MG63 (cell line): ENCODE results near the gene NEURL2. TPM values are rescaled to one million over a fixed set of nuclear protein-coding genes. Genes with fewer than 3 reads are reported as not detected.
"Not testable (repeated sequence)": the region's sequence is repeated elsewhere in the genome, so short reads cannot be mapped to it uniquely, and the experiment has no call there.

ENCODE experiments used
- DNase-seq: peaks from one replicate; pipeline ENCODE4 v3.0.0-alpha.2; 2020
- H3K27me3 ChIP-seq: fragments of 250-450 bp; sonication (Bioruptor Pico); 2 replicates; pipeline ENCODE4 v1.5.1; 2020; ENCODE audit warnings: mild to moderate bottlenecking, moderate library complexity
- H3K36me3 ChIP-seq: fragments of 250-450 bp; sonication (Bioruptor Pico); 2 replicates; pipeline ENCODE4 v1.5.1; 2020; ENCODE audit warnings: mild to moderate bottlenecking, moderate library complexity
- H3K4me3 ChIP-seq: fragments of 250-450 bp; sonication (Bioruptor Pico); 2 replicates; pipeline ENCODE4 v1.5.1; 2020; ENCODE audit warnings: mild to moderate bottlenecking, moderate library complexity
- H3K9me3 ChIP-seq: fragments of 250-450 bp; sonication (Bioruptor Pico); 2 replicates; pipeline ENCODE4 v1.5.1; 2020; ENCODE audit warnings: mild to moderate bottlenecking, moderate library complexity
- total RNA-seq: library from RNA; depleted of rRNA; stranded (reverse); fragments of >200 nt; shearing (Covaris generic); gene quantifications from 2 replicates; pipeline ENCODE4 v1.2.3, GENCODE V29; 2014; ENCODE audit warnings: low replicate concordance; rRNA removed

NEURL2 gene, protein sequence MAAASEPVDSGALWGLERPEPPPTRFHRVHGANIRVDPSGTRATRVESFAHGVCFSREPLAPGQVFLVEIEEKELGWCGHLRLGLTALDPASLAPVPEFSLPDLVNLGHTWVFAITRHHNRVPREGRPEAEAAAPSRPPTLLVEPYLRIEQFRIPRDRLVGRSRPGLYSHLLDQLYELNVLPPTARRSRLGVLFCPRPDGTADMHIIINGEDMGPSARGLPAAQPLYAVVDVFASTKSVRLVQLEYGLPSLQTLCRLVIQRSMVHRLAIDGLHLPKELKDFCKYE
- 0.39 TPM in 1 of 2 replicates, not detected in the other for total RNA-seq

GRCh38 chr20:45890985-45891983 is at the start of gene NEURL2, which contains the start of gene CTSA:
NEURL2 (minus strand) TSS chr20:45891208; CDS start chr20:45890991, 217 bp downstream.
CTSA (plus strand) TSS chr20:45891335; CDS start chr20:45891569, 234 bp downstream.
- DNase-seq: peak; percentile 92

DNA sequence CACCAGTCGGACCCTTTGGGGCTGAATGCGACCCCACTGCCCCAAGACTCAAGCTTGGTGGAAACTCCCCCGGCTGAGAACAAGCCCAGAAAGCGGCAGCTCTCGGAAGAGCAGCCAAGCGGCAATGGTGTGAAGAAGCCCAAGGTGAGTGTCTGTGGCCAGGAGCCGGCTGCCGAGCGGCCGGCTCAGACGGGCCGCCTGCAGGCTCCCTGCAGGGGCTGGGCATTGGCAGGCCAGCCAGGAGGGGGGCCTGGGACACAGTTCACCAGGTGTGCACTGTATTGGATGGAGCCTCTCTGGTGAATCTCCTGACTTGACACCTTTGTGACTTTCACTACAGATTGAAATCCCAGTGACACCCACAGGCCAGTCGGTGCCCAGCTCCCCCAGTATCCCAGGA is 49.5 kb upstream of the NEURL2 start:
- no peaks in the 10 kb centered on the region for H3K27me3 ChIP-seq

More at GRCh38 chr20:45890985-45891983, at the start of gene NEURL2, which contains the start of gene CTSA:
- Histone ChIP-seq H3K9me3 (no peaks in the 10 kb centered on the region), H3K27me3 (no peaks in the 10 kb centered on the region), H3K36me3 (peaks cover 17% of the 10 kb centered on the region), H3K4me3 (peak within 1 kb of the TSS; percentile 92)

DNA sequence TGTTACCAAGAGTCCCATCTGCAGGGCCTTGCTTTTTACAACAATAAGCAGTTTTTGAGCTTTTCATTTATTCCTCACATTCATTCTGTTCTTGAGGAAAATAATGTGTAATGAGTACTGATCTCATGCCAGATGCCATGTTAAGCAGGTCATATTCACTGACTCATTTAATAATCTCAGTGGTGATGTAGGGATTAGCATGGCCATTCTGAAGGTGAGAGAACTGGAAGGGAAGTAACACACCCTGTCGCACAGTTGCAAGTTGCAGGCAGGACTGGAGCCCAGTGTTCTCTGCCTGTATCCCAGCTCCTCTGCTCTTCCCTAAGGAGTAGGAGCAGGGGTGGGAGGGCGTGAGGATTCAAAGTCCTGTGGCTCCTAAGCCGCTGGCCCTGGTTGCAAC is 49.0 kb upstream of the NEURL2 start:
- no peak overlapping the region for H3K4me3 ChIP-seq
- no peaks in the 10 kb centered on the region for H3K9me3 ChIP-seq
- no peak for DNase-seq
- H3K36me3 ChIP-seq: peaks cover 67% of the 10 kb centered on the region
- no peaks in the 10 kb centered on the region for H3K27me3 ChIP-seq

More for the DNA sequence above, 49.5 kb upstream of the NEURL2 start:
- H3K36me3 ChIP-seq: peaks cover 71% of the 10 kb centered on the region
- H3K9me3 ChIP-seq: no peaks in the 10 kb centered on the region
- no peak for DNase-seq
- no peak overlapping the region for H3K4me3 ChIP-seq

- H3K27me3 ChIP-seq: no peaks in the 10 kb centered on the region
- H3K9me3 ChIP-seq: no peaks in the 10 kb centered on the region
- peaks cover 60% of the 10 kb centered on the region for H3K36me3 ChIP-seq
- no peak overlapping the region for H3K4me3 ChIP-seq
- no peak for DNase-seq
These were observed 47.9 kb upstream of the NEURL2 start for GRCh38 chr20:45938727-45939438.

GRCh38 chr20:45937765-45938164 is 46.8 kb upstream of the NEURL2 start:
- Histone ChIP-seq H3K4me3 (no peak overlapping the region), H3K27me3 (no peaks in the 10 kb centered on the region), H3K36me3 (peaks cover 51% of the 10 kb centered on the region), H3K9me3 (no peaks in the 10 kb centered on the region)
- DNase-seq: no peak

DNA sequence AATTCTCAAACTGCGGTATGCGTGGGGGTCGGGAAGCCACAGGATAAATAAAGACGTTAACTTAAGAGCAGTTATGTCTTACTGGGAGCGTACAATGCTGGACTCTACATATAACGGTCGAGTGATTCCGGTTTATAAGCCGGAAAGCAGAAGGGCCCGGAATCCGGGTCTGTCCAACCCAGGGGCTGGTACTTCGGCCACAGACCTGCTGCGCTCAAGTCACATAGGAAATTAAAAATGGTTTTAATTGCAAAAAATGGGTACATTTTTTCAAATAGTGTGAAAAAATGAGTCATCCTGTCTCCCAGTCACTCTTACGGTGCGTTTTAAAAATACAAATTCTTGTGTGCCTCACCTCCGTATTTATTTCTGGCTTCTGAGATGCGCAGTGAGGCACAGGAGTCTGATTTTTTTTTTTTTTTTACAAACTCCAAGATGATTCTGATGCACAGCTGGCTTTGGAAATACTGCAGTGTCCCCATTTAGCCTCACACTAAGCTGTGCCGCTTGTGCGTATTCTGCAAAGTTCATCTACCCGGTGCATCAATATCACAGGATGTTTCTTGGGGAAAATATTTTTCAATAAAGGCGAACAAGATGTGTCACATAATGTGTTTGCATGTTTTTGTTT is 44.5 kb upstream of the NEURL2 start:
- H3K9me3 ChIP-seq: no peaks in the 10 kb centered on the region
- peak overlapping the region; percentile 98 for H3K4me3 ChIP-seq
- no peaks in the 10 kb centered on the region for H3K27me3 ChIP-seq
- peaks cover 42% of the 10 kb centered on the region for H3K36me3 ChIP-seq
- DNase-seq: no peak

DNA sequence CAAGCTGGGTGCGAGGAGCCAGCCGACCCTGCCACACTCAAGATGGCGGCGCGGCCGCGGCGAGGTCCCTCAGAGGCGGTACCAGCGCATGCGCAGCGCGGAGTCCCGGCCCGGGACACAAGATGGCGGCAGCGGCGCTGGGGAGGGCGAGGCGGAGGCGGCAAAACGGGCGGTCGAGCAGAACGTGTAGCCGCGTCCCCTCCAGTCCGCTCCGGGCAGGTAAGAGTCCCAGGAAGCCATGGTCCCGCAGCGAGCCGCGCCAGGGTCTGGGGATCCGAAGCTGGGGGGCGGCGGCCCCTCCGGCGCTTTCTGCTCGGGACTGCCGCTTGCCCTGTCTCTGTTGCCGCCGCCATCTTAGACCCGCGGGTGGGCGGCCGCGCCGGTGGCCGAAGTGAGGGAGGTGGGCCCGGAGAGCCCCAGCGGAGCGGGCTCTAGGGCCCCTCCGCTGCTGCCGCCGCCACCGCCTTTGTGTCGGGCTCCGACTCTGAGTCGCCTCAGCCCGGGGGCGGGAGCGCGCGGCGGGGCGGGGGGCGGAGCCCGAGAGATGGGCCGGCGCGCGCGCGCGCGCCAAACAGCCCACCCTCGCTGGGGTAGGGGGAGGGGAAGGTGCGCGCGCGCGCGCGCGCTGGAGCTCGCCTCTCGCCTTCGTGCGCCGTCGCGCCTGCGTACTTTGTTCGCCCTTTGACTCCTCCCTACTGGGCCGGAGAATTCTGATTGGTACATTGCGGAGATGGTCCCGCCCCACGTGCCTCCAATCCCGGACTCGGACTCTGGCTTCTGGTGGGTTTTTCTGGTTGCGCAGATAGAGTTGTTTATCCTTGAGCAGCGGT is 43.8 kb upstream of the NEURL2 start, which contains the start of gene PCIF1:
Gene PCIF1 (plus strand): TSS at position 98 of the 830 bp plus-strand sequence. CDS start 4,317 bp downstream, outside the sequence.
- no peaks in the 10 kb centered on the region for H3K9me3 ChIP-seq
- peak; percentile 96 for DNase-seq
- H3K27me3 ChIP-seq: no peaks in the 10 kb centered on the region
- peak within 1 kb of the TSS; percentile 98 for H3K4me3 ChIP-seq
- H3K36me3 ChIP-seq: peaks cover 36% of the 10 kb centered on the region

DNA sequence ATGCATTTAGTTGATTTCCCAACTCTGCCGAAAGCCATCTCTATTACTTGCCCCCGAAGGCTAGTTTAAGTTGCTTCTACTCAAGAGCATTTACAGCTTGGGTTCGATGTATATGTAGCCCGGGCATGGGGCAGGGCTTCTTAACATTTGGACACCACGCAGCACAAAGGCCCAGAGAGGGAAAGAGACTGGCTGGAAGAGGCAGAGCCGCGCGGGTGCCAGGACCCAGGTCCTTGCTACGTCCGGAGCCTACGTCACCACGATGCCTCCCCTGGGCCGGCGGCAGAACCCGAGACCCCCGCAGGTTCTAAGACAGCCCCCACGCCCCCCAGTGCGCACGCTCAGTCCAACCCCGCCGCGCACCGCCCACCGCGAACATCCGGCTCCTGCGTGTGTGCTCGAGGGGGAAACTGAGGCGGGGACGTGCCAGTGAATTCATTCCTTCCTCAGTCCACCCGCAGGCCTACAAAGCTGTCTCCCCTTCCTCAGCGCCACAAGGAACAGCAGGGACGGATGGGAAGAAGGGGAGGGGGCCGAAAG is 43.1 kb upstream of the NEURL2 start:
- Histone ChIP-seq H3K4me3 (peak overlapping the region; percentile 98), H3K27me3 (no peaks in the 10 kb centered on the region), H3K36me3 (peaks cover 30% of the 10 kb centered on the region), H3K9me3 (no peaks in the 10 kb centered on the region)
- peak; percentile 65 for DNase-seq

- peak; percentile 80 for DNase-seq
- Histone ChIP-seq H3K27me3 (no peaks in the 10 kb centered on the region), H3K36me3 (peaks cover 23% of the 10 kb centered on the region), H3K9me3 (no peaks in the 10 kb centered on the region), H3K4me3 (peak overlapping the region; percentile 98)
These were observed 42.4 kb upstream of the NEURL2 start for GRCh38 chr20:45933266-45934045.

DNA sequence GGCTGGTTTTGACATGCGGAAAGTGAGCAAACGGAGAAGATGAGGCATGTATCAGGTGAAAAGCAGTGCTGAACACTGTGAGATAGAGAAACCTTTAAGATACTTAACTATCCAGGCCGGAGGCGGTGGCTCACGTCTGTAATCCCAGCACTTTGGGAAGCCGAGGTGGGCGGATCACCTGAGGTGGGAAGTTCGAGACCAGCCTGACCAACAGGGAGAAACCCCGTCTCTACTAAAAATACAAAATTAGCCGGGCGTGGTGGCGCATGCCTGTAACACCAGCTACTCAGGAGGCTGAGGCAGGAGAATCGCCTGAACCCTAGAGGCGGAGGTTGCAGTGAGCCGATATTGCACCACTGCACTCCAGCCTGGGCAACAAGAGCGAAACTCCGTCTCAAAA is 40.7 kb upstream of the NEURL2 start:
- not testable (repeated sequence) for H3K9me3 ChIP-seq, DNase-seq, H3K4me3 ChIP-seq, H3K27me3 ChIP-seq, H3K36me3 ChIP-seq

DNA sequence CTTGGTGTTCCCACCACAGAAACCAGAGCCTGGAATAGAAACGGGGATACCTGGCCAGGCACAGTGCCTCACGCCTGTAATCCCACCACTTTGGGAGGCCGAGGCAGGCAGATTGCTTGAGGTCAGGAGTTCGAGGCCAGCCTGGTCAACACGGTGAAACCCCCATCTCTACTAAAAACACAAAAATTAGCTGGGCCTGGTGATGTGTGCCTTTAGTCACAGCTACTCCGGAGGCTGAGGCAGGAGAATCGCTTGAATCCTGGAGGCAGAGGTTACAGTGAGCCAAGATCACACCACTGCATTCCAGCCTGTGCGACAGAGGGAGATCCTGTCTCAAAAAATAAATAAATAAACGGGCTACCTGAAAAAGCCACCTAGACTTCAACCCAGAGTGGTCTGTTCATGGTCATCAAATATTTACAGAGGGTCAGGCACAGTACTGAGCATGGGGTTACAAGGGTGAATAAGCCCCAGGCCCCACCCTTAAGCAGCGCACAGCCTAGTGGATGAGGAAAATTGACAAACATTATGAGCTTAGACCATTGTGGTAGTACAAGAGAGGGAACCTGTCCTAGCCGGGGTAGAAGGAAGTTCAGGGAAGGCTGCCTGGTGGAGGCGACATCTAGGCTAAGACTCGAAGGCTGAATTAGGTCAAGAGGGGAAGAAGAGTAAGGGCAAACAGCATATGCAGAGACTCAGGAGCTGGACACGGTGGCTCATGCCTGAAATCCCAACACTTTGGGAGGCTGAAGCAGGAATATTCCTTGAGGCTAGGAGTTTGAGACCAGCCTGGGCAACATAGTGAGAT is 36.3 kb upstream of the NEURL2 start:
- Histone ChIP-seq H3K4me3 (no peak overlapping the region), H3K36me3 (no peaks in the 10 kb centered on the region; the same call in 1 of the 2 replicates), H3K27me3 (no peaks in the 10 kb centered on the region), H3K9me3 (no peaks in the 10 kb centered on the region)
- no peak for DNase-seq

DNA sequence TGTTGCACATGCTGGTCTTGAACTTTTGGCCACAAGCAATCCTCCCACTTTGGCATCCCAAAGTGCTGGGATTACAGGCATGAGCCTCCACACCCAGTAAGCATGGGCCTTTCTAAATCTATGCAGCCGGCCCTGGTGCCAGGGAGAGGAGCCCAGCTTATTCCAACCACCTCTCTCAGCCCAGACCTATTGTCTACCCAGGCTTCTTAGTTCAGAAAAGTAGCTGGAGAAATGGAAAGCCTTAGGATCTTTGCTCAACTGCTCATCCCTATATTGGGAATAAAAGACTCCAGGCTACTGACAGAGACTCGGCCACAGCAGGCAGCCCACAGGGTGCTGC is 35.7 kb upstream of the NEURL2 start:
- Histone ChIP-seq H3K4me3 (no peak overlapping the region), H3K36me3 (no peaks in the 10 kb centered on the region), H3K27me3 (no peaks in the 10 kb centered on the region), H3K9me3 (no peaks in the 10 kb centered on the region)
- no peak for DNase-seq

DNA sequence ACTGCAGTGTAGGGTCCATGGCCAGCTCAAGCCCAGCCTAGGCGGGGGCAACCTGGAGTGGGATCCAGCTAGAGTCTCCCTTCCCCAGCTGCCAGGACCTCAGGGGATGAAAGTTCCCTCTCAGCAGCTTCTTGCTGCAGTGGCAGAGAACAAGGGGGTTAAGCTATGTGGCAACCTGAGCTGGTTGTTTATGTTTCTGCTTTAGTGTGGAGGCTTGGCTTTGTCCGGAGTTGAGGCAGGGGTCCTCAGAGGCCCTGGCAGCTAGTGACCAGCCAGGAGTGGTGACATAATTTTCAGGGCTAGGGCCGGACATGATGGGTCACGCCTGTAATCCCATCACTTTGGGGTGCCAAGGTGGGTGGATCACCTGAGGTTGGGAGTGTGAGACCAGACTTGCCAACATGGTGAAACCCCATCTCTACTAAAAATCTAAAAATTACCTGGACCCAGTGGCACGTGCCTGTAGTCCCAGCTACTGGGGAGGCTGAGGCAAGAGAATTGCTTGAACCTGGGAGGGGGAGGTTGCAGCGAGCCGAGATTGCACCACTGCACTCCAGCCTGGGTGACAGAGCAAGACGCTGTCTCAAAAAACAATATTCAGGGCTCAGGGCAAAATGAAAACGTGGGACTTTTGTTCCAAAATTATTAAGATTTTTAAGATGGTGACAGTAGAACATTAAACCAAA is 35.0 kb upstream of the NEURL2 start:
- no peaks in the 10 kb centered on the region for H3K9me3 ChIP-seq
- no peak overlapping the region for H3K4me3 ChIP-seq
- H3K27me3 ChIP-seq: no peaks in the 10 kb centered on the region
- no peaks in the 10 kb centered on the region for H3K36me3 ChIP-seq
- no peak for DNase-seq
